Testis (tissue), 3 donors: ENCODE data around the gene HJURP. TPM values are rescaled to one million over a fixed set of nuclear protein-coding genes. Genes with fewer than 3 reads are reported as not detected.
A peak's percentile ranks its signal among the peaks of the same experiment; 100 is the strongest.
"Not testable (repeated sequence)": the region's sequence is repeated elsewhere in the genome, so short reads cannot be mapped to it uniquely, and the experiment has no call there.

ENCODE experiments used
- DNase-seq: peaks from one replicate; pipeline ENCODE4 v3.0.0-alpha.2; 2019
- H3K27ac ChIP-seq, 2 donors: fragments of 200-600 bp; sonication (generic); one replicate each; pipeline ENCODE4 v1.5.1; 2019
- H3K27me3 ChIP-seq: fragments of 200-600 bp; sonication (generic); one replicate; pipeline ENCODE4 v1.5.1; 2019
- H3K36me3 ChIP-seq: fragments of 200-600 bp; sonication (generic); one replicate; pipeline ENCODE4 v1.5.1; 2017; ENCODE audit warnings: low read depth; ENCODE audit errors: missing control alignments
- H3K4me1 ChIP-seq: fragments of 200-600 bp; sonication (generic); one replicate; pipeline ENCODE4 v1.5.1; 2019
- H3K4me3 ChIP-seq, 2 donors: fragments of 200-600 bp; sonication (generic); one replicate each; pipeline ENCODE4 v1.5.1; 2017 to 2019
- H3K9me3 ChIP-seq: fragments of 200-600 bp; sonication (generic); one replicate; pipeline ENCODE4 v1.5.1; 2017
- POLR2A ChIP-seq: fragments of 450-650 bp; IDR thresholded peaks from one replicate; pipeline ENCODE4 v1.6.1; 2017; ENCODE audit warnings: antibody characterized with exemption, mild to moderate bottlenecking, moderate library complexity
- WGBS, 2 donors: methylation state at CpG; one replicate each; pipeline ENCODE4 v1.1.5; 2018; 5-methylcytosine and 5-hydroxymethylcytosine counted together
- intact Hi-C: fragments of 100-400 bp; cut with DNase I; formaldehyde crosslinking; loops from one replicate; pipeline ENCODE4 v1.15.1; 2023; ENCODE audit warnings: low total_unique reads
- polyA plus RNA-seq: library from polyadenylated mRNA; stranded (reverse); fragments of 350-450 nt; fragmentation: Illumina TruSeq; extraction: RNeasy Lipid Tissue Mini Kit (QIAGEN cat#74804); gene quantifications from one replicate; pipeline ENCODE4 v1.2.3, GENCODE V29; 2014; ENCODE audit warnings: low read depth, low replicate concordance; ENCODE audit not compliant: insufficient read depth
- total RNA-seq, 2 donors: library from RNA; depleted of rRNA; stranded (reverse); fragments of >200 nt; gene quantifications; one replicate each; pipeline ENCODE4 v1.2.3, GENCODE V29; 2016
- TF ChIP-seq, protein P1 (sequence below), 3 experiments: fragments of 450-650 bp in 2 of 3; fragments of 200-600 bp in 1 of 3; sonication (generic) in 1 of 3; IDR thresholded peaks; one replicate each; pipeline ENCODE4 v1.5.1; 2016 to 2019; ENCODE audit warnings: antibody characterized with exemption in 3 of 3, mild to moderate bottlenecking in 2 of 3, moderate library complexity in 1 of 3

Gene HJURP
- total and polyA plus RNA-seq, 3 donors from 2014 or later, result 10.2 to 30.2 (median 13.9) TPM

DNA sequence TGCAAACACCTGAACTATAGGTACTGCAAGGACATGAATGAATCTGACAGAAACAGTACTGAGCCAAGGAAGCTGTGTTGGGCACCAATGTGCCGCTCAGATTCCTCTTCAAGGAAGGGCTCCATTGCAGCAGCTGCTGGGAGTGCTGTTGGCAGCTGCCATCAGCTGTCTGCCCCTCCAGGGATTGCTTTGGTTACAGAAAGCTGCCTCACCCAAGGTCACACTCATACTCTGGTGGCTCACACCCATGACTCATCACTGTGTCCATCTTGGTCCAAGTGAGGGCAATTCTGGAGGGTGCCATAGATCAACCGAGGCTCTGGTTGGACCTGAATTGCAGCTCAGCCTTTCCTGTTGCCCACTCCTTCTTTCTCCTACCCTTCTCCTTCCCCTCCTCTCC is 38.5 kb upstream of the HJURP start:
- H3K9me3 ChIP-seq, result no peaks in the 10 kb centered on the region
- no peak for DNase-seq
- no peaks in the 10 kb centered on the region for H3K27me3 ChIP-seq
- WGBS, 2 donors, result 89 to 92% methylated on average over 2 of the region's 2 CpGs
- TF ChIP-seq, protein P1, sequence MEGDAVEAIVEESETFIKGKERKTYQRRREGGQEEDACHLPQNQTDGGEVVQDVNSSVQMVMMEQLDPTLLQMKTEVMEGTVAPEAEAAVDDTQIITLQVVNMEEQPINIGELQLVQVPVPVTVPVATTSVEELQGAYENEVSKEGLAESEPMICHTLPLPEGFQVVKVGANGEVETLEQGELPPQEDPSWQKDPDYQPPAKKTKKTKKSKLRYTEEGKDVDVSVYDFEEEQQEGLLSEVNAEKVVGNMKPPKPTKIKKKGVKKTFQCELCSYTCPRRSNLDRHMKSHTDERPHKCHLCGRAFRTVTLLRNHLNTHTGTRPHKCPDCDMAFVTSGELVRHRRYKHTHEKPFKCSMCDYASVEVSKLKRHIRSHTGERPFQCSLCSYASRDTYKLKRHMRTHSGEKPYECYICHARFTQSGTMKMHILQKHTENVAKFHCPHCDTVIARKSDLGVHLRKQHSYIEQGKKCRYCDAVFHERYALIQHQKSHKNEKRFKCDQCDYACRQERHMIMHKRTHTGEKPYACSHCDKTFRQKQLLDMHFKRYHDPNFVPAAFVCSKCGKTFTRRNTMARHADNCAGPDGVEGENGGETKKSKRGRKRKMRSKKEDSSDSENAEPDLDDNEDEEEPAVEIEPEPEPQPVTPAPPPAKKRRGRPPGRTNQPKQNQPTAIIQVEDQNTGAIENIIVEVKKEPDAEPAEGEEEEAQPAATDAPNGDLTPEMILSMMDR (IDR thresholded peaks at IDR 0.05), result no peak
- TF ChIP-seq POLR2A, result no peak
- H3K27ac ChIP-seq, result no peak overlapping the region
- intact Hi-C loops, result no loop called here
- no peak overlapping the region for H3K4me3 ChIP-seq
- H3K36me3 ChIP-seq, result no peaks in the 10 kb centered on the region
- no peaks in the 10 kb centered on the region for H3K4me1 ChIP-seq

DNA sequence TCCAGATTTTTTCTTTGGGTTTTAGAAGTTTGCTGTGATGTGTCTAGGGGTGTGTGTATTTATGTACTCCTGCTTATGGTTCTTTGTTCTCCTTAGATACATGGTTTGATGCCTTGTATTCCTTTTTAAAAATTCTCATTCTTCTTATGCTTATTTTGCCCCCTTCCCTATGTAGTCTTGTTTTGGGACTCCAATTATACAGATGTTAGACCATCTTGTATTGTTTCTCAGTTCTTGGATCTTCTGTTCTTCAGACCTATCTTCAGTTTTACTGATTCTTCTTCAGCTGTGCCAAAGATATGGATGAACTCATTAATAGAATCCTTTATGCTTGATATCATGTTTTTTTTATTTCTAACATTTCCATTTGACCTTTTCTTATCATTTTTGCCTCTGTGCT is 28.0 kb upstream of the HJURP start:
- TF ChIP-seq, protein P1 (IDR thresholded peaks at IDR 0.05), result no peak
- no peak for TF ChIP-seq POLR2A
- no peak overlapping the region for H3K4me3 ChIP-seq
- H3K27ac ChIP-seq, result no peak overlapping the region
- no peaks in the 10 kb centered on the region for H3K27me3 ChIP-seq
- H3K9me3 ChIP-seq, result no peaks in the 10 kb centered on the region
- H3K36me3 ChIP-seq, result no peaks in the 10 kb centered on the region
- no peak for DNase-seq
- intact Hi-C loops, result no loop called here
- H3K4me1 ChIP-seq, result no peaks in the 10 kb centered on the region

DNA sequence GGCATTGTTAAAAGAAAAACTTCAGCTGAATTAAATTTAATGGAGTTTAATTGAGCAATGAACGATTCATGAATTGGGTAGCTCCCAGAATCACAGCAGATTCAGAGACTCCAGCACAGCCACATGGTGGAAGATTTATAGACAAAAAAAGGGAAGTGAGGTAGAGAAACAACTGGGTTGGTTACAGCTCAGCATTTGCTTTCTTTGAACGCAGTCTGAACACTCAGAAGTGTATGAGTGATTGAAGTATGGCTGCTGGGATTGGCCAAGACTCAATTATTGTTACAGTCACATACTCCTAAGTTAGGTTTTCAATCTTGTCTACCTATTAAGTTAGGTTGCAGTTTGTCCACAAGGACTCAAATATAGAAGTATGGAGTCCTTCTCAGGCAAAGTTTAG is 17.8 kb upstream of the HJURP start:
- H3K4me3 ChIP-seq, H3K27me3 ChIP-seq, DNase-seq, H3K27ac ChIP-seq, H3K9me3 ChIP-seq, intact Hi-C loops, H3K4me1 ChIP-seq, H3K36me3 ChIP-seq: not testable (repeated sequence)
- 56 to 60% methylated on average over 2 of the region's 2 CpGs for WGBS, 2 donors

DNA sequence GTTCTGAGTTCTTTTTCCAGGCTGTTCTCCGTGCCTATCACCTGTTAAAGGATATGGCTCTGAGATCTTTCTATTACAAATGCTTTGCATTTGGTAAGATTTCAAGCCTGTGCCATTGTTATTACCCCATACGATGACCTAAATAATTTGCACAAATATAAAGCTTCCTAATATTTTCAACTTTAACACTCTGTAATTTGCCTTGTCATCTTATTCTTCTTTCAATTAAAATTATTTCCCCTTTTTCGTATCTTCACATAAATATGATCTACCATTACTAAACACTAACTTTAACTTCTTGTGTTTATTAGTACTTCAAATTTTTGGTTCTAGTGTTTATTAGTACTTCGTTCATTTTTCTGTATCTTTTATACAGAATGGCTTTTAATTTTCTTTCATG is 17.1 kb upstream of the HJURP start:
- no peak for TF ChIP-seq POLR2A
- TF ChIP-seq, protein P1 (IDR thresholded peaks at IDR 0.05), result no peak
- Histone ChIP-seq H3K9me3 (no peaks in the 10 kb centered on the region), H3K36me3 (no peaks in the 10 kb centered on the region), H3K4me3 (no peak overlapping the region), H3K4me1 (no peaks in the 10 kb centered on the region), H3K27ac (no peak overlapping the region), H3K27me3 (no peaks in the 10 kb centered on the region)
- DNase-seq, result no peak
- intact Hi-C loops, result no loop called here
- WGBS, 2 donors, result 74 to 75% methylated on average over 4 of the region's 4 CpGs

DNA sequence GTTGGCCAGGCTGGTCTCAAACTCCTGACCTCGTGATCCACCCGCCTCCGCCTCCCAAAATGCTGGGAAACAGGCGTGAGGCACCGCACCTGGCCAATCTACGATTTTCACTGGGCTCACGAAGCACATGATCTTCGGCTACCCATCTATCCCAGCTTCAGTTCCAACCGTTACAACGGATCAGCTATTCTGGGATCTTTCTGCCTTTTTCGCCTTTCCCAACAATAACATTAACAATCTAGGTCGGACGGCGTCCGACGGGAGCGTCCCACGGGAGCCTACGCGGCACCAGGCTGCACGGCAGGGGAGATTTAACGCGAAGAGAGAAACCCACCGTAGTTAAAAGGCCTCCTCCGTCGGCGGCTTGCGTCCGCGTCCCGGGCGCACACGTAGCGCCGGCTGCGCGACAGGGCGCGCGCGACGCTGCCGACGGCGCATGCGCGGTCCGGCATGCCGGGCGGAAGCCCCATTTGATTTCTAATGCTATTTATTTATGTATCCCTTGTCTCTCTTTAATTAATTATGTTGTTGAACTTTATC is 13.7 kb upstream of the HJURP start, which contains the start of gene MSL3B:
Gene MSL3B (minus strand): TSS at position 394 of the 540 bp plus-strand sequence.
- peak within 1 kb of the TSS; percentile 57 to 67 for H3K4me3 ChIP-seq
- DNase-seq, result peak; percentile 56
- H3K9me3 ChIP-seq, result no peaks in the 10 kb centered on the region
- TF ChIP-seq POLR2A, result no peak
- TF ChIP-seq, protein P1 (IDR thresholded peaks at IDR 0.05), result no peak
- intact Hi-C loops, result no loop called here
- no peaks in the 10 kb centered on the region for H3K4me1 ChIP-seq
- H3K36me3 ChIP-seq, result no peaks in the 10 kb centered on the region
- 6 to 12% methylated on average over 50 of the region's 50 CpGs for WGBS, 2 donors
- H3K27me3 ChIP-seq, result no peaks in the 10 kb centered on the region
- peak within 1 kb of the TSS; percentile 70 to 81 for H3K27ac ChIP-seq
